SK-N-SH (cell line): ENCODE data around the gene IBSP. TPM values are rescaled to one million over a fixed set of nuclear protein-coding genes. Genes with fewer than 3 reads are reported as not detected.

Source experiments
- CTCF ChIA-PET: fragments of 300-600, 350-600 bp; formaldehyde crosslinking; extraction: SDS; loops from one replicate; lab custom pipeline; 2021; lab: Yijun Ruan, JAX
- POLR2A ChIA-PET: fragments of 350-600 bp; sonication (Branson Sonifier 250); formaldehyde crosslinking; extraction: SDS; loops from one replicate; lab custom pipeline; 2020; ENCODE audit warnings: antibody characterized with exemption, inconsistent platforms; lab: Yijun Ruan, JAX
- DNase-seq: peaks from one replicate; pipeline ENCODE4 v3.0.0; 2012
- H2AFZ ChIP-seq: fragments of 200-600 bp; sonication (generic); 2 replicates; pipeline ENCODE4 v1.8.1; 2016; ENCODE audit warnings: antibody characterized with exemption, mild to moderate bottlenecking, low read depth
- H3F3A ChIP-seq: fragments of 200-600 bp; sonication (generic); replicated peaks from 2 replicates; pipeline ENCODE3; 2016; ENCODE audit warnings: antibody characterized with exemption, mild to moderate bottlenecking; ENCODE audit not compliant: insufficient read depth
- H3K27ac ChIP-seq, 2 experiments: fragments of 200-500 bp in 1 of 2; fragments of 200-600 bp in 1 of 2; sonication (Bioruptor generic) in 1 of 2; sonication (generic), shearing (Covaris generic) in 1 of 2; 2 replicates each; pipeline versions ENCODE4 v1.5.1 to v1.6.1; 2014 to 2016; ENCODE audit warnings: low read depth in 2 of 2, inconsistent platforms in 1 of 2, low read length in 1 of 2, mild to moderate bottlenecking in 1 of 2, mixed read lengths in 1 of 2
- H3K27me3 ChIP-seq: fragments of 200-600 bp; sonication (generic), shearing (Covaris generic); 2 replicates; pipeline ENCODE4 v1.6.1; 2016; ENCODE audit warnings: mixed run types; ENCODE audit not compliant: insufficient read depth
- H3K36me3 ChIP-seq, 2 experiments: fragments of 200-500 bp in 1 of 2; fragments of 200-600 bp in 1 of 2; sonication (Bioruptor generic) in 1 of 2; sonication (generic) in 1 of 2; replicated peaks in 1 of 2; 2 replicates each; pipeline versions ENCODE3 to v1.5.1; 2014 to 2016; ENCODE audit warnings: low read length in 1 of 2, mild to moderate bottlenecking in 1 of 2; ENCODE audit not compliant: insufficient read depth in 2 of 2, control insufficient read depth in 1 of 2
- H3K4me1 ChIP-seq, 2 experiments: fragments of 200-500 bp in 1 of 2; fragments of 200-600 bp in 1 of 2; sonication (Bioruptor generic) in 1 of 2; sonication (generic), shearing (Covaris generic) in 1 of 2; 2 replicates each; pipeline versions ENCODE4 v1.5.1 to v1.6.1; 2014 to 2016; ENCODE audit warnings: low read depth in 1 of 2, low read length in 1 of 2, mixed run types in 1 of 2; ENCODE audit not compliant: insufficient read depth in 2 of 2, control insufficient read depth in 1 of 2
- H3K4me2 ChIP-seq: fragments of 200-600 bp; sonication (generic), shearing (Covaris generic); 2 replicates; pipeline ENCODE4 v1.6.1; 2017; ENCODE audit warnings: mixed run types
- H3K4me3 ChIP-seq, 2 experiments: fragments of 200-500 bp in 1 of 2; fragments of 200-600 bp in 1 of 2; sonication (Bioruptor generic) in 1 of 2; sonication (generic), shearing (Covaris generic) in 1 of 2; 2 replicates each; pipeline versions ENCODE4 v1.5.1 to v1.8.1; 2014 to 2016; ENCODE audit warnings: low read depth in 2 of 2, inconsistent platforms in 1 of 2, low read length in 1 of 2, mild to moderate bottlenecking in 1 of 2, mixed read lengths in 1 of 2, moderate library complexity in 1 of 2
- H3K79me2 ChIP-seq: fragments of 200-600 bp; sonication (generic); 2 replicates; pipeline ENCODE4 v1.8.1; 2017; ENCODE audit warnings: mild to moderate bottlenecking; ENCODE audit not compliant: insufficient read depth
- H3K9ac ChIP-seq: fragments of 200-600 bp; sonication (generic); 2 replicates; pipeline ENCODE4 v1.6.1; 2017; ENCODE audit warnings: mixed run types
- H3K9me2 ChIP-seq: fragments of 200-600 bp; sonication (generic); 2 replicates; pipeline ENCODE4 v1.6.1; 2017; ENCODE audit warnings: mixed run types
- H3K9me3 ChIP-seq: fragments of 200-600 bp; sonication (generic); 2 replicates; pipeline ENCODE4 v1.6.1; 2017; ENCODE audit warnings: mixed run types, mild to moderate bottlenecking, moderate library complexity
- H4K20me1 ChIP-seq: fragments of 200-600 bp; sonication (generic); 2 replicates; pipeline ENCODE4 v1.6.1; 2017; ENCODE audit warnings: mild to moderate bottlenecking, mixed run types; ENCODE audit not compliant: insufficient read depth
- EP300 ChIP-seq, 2 experiments: IDR thresholded peaks; 2 replicates each; pipeline versions ENCODE4 v1.4.0 to v1.6.1; 2012; ENCODE audit warnings: borderline replicate concordance in 1 of 2, low read depth in 1 of 2, low read length in 1 of 2
- FOSL2 ChIP-seq: IDR thresholded peaks from 2 replicates; pipeline ENCODE4 v1.4.0; 2012; ENCODE audit warnings: low read depth, mild to moderate bottlenecking, moderate library complexity, borderline replicate concordance
- FOXJ3 ChIP-seq: sonication (generic); formaldehyde crosslinking; IDR thresholded peaks from 2 replicates; pipeline ENCODE4 v1.5.1; 2020; ENCODE audit warnings: mild to moderate bottlenecking, missing genetic modification reagents
- FOXM1 ChIP-seq: IDR thresholded peaks from 2 replicates; pipeline ENCODE4 v1.4.0; 2012; ENCODE audit warnings: low read depth, mild to moderate bottlenecking
- GABPA ChIP-seq: IDR thresholded peaks from 2 replicates; pipeline ENCODE4 v1.4.0; 2012; ENCODE audit warnings: low read depth, mild to moderate bottlenecking
- JUND ChIP-seq: IDR thresholded peaks from 2 replicates; pipeline ENCODE4 v1.4.0; 2012
- MXI1 ChIP-seq: IDR thresholded peaks from 2 replicates; pipeline ENCODE4 v1.6.1; 2012; ENCODE audit warnings: mild to moderate bottlenecking, low read depth, low read length, improper control_type of control experiment
- NRF1 ChIP-seq: IDR thresholded peaks from 2 replicates; pipeline ENCODE4 v1.6.1; 2012; ENCODE audit warnings: low read depth, mild to moderate bottlenecking, low read length
- PBX3 ChIP-seq: IDR thresholded peaks from 2 replicates; pipeline ENCODE4; 2012
- RAD21 ChIP-seq: IDR thresholded peaks from 2 replicates; pipeline ENCODE4 v1.6.1; 2012; ENCODE audit warnings: mild to moderate bottlenecking, low read length
- REST ChIP-seq: IDR thresholded peaks from 2 replicates; pipeline ENCODE4 v1.6.1; 2012; ENCODE audit warnings: mild to moderate bottlenecking, low read depth, low read length, moderate library complexity
- SIN3A ChIP-seq: IDR thresholded peaks from 2 replicates; pipeline ENCODE4 v1.6.1; 2012; ENCODE audit warnings: low read depth, mild to moderate bottlenecking, low read length, moderate library complexity, borderline replicate concordance
- USF2 ChIP-seq: fragments of 150-350 bp; IDR thresholded peaks from 2 replicates; pipeline ENCODE4 v1.6.1; 2017; ENCODE audit warnings: antibody characterized with exemption, low read length, low read depth, borderline replicate concordance
- ZBTB33 ChIP-seq: IDR thresholded peaks from 2 replicates; pipeline ENCODE4 v1.4.0; 2012; ENCODE audit warnings: low read depth, borderline replicate concordance
- WGBS: methylation state at CpG from one replicate; pipeline ENCODE4 v1.1.6; 2017; ENCODE audit warnings: low lambda C conversion rate; 5-methylcytosine and 5-hydroxymethylcytosine counted together
- polyA plus RNA-seq, 3 experiments: library from polyadenylated mRNA; depleted of rRNA; stranded (reverse); fragments of >200 nt; gene quantifications; 2 replicates each; pipeline ENCODE4 v1.2.3, GENCODE V29; 2012

Gene IBSP
- polyA plus RNA-seq, 1 of the 3 experiments (the other 2 are of a cell fraction), result not detected

GRCh38 chr4:87819281-87819919 lies 20.0 kb downstream of the IBSP start:
- no peaks in the 10 kb centered on the region; a peak in 1 of 4 replicates for H3K4me1 ChIP-seq
- no peak overlapping the region for H3K4me2 ChIP-seq
- H2AFZ ChIP-seq, result peak overlapping the region; percentile 75
- no peaks in the 10 kb centered on the region for H3F3A ChIP-seq
- ChIA-PET POLR2A (no interaction called here), CTCF (interaction anchor here (0.7 to 2.1 kb wide), 5 partner anchors 10 to 30 kb away, joined by 3 to 8 read pairs (median 4); no protein-coding TSS in a partner anchor)
- H3K9ac ChIP-seq, result no peak overlapping the region
- H4K20me1 ChIP-seq, result no peaks in the 10 kb centered on the region
- no peaks in the 10 kb centered on the region for H3K9me2 ChIP-seq
- no peaks in the 10 kb centered on the region for H3K9me3 ChIP-seq
- TF ChIP-seq FOSL2, result peak; percentile 27; the same call in 1 of the 2 replicates
- TF ChIP-seq GABPA, result no peak
- no peak overlapping the region for H3K4me3 ChIP-seq
- no peaks in the 10 kb centered on the region for H3K36me3 ChIP-seq
- H3K27me3 ChIP-seq, result no peaks in the 10 kb centered on the region
- 39% methylated on average over 4 of the region's 8 CpGs for WGBS
- no peaks in the 10 kb centered on the region for H3K79me2 ChIP-seq
- no peak for DNase-seq
- H3K27ac ChIP-seq, result no peak overlapping the region; a peak in 1 of 4 replicates

- no peaks in the 10 kb centered on the region for H3K27me3 ChIP-seq
- no peaks in the 10 kb centered on the region for H3F3A ChIP-seq
- H4K20me1 ChIP-seq, result no peaks in the 10 kb centered on the region
- ChIA-PET CTCF (interaction anchor here (1.1 to 1.6 kb wide), 5 partner anchors 10 to 389 kb away, joined by 3 to 5 read pairs (median 4); no protein-coding TSS in a partner anchor), POLR2A (no interaction called here)
- H3K9me2 ChIP-seq, result no peaks in the 10 kb centered on the region
- H3K4me2 ChIP-seq, result no peak overlapping the region
- no peaks in the 10 kb centered on the region for H3K79me2 ChIP-seq
- no peak for DNase-seq
- H3K27ac ChIP-seq, result no peak overlapping the region
- H2AFZ ChIP-seq, result no peak overlapping the region
- H3K9ac ChIP-seq, result no peak overlapping the region
- no peaks in the 10 kb centered on the region for H3K9me3 ChIP-seq
- no peak overlapping the region for H3K4me3 ChIP-seq
- H3K36me3 ChIP-seq, result no peaks in the 10 kb centered on the region
- 31% methylated on average over 4 of the region's 4 CpGs for WGBS
- H3K4me1 ChIP-seq, result no peaks in the 10 kb centered on the region; a peak in 1 of 4 replicates
- TF ChIP-seq PBX3 (no peak), MXI1 (no peak), RAD21 (no peak), FOXJ3 (CRISPR knock-in tag) (no peak), SIN3A (no peak), REST (no peak), ZBTB33 (no peak), NRF1 (no peak), USF2 (no peak), JUND (no peak), EP300 (IDR thresholded peaks at IDR 0.05; ENCODE audit: borderline replicate concordance in 1 of 2, low read depth in 1 of 2, low read length in 1 of 2) (no peak), FOXM1 (no peak)
- TF ChIP-seq, all 33 proteins: peak for 0
Measured at GRCh38 chr4:87823200-87823599, 23.8 kb downstream of the IBSP start.
